ENCODE data around the gene EXOSC5. TPM values are rescaled to one million over a fixed set of nuclear protein-coding genes. Genes with fewer than 3 reads are reported as not detected.

EXOSC5 gene
- total and polyA plus RNA-seq, 9 of the 15 experiments (the other 6 are each of a cell fraction or from before 2014, with no cell fraction given), result 10.9 to 75.5 (median 37.8) TPM

GRCh38 chr19:41437944-41438574 is 40.9 kb upstream of the EXOSC5 start:
- TF ChIP-seq NCOA1 (IDR thresholded peaks at IDR 0.05; ENCODE audit: low read depth) (no peak), TAF1 (IDR thresholded peaks at IDR 0.05; ENCODE audit: control insufficient read depth, extremely low read depth, insufficient read depth, low read length, severe bottlenecking) (no peak), HDAC1 (IDR thresholded peaks at IDR 0.05) (no peak), ZNF76 (CRISPR knock-in tag; IDR thresholded peaks at IDR 0.05; ENCODE audit: borderline replicate concordance) (no peak), TCF15 (CRISPR knock-in tag; IDR thresholded peaks at IDR 0.05) (no peak), ZNF146 (CRISPR knock-in tag; IDR thresholded peaks at IDR 0.05; ENCODE audit: unreplicated experiment) (no peak), CHCHD3 (CRISPR knock-in tag; IDR thresholded peaks at IDR 0.05) (no peak), ZNF224 (CRISPR knock-in tag; IDR thresholded peaks at IDR 0.05) (no peak), MECOM (CRISPR knock-in tag; IDR thresholded peaks at IDR 0.05) (no peak)
- H3K36me3 ChIP-seq (ENCODE audit: control insufficient read depth, insufficient read depth, low read length), result peaks cover 20% of the 10 kb centered on the region; the same call in 2 of the 3 replicates
- ChIA-PET POLR2A (interaction anchor here (0.6 to 3.0 kb wide), 3 partner anchors 10 to 173 kb away, joined by 3 to 15 read pairs (median 8); partner anchors contain the start of gene B3GNT8), CTCF (ENCODE audit: low intra/inter-chr PET ratio) (interaction anchor here (0.6 kb wide), 1 partner anchor 125 kb away, joined by 5 read pairs; no protein-coding TSS in a partner anchor)
- 86% methylated on average over 7 of the region's 7 CpGs for WGBS (ENCODE audit: insufficient coverage, low coverage, missing lambda C conversion rate)
- no peak overlapping the region for H2AFZ ChIP-seq (ENCODE audit: low read depth, low read length)
- peaks cover 6 to 21% of the 10 kb centered on the region in 2 experiments; a peak in 4 of 5 replicates for H3K4me1 ChIP-seq (replicated peaks in 1 of 2; ENCODE audit: control insufficient read depth in 2 of 2, insufficient read depth in 2 of 2, low read length in 2 of 2)
- no peaks in the 10 kb centered on the region for H3K27me3 ChIP-seq (ENCODE audit: control insufficient read depth in 2 of 2, insufficient read depth in 2 of 2, low read length in 2 of 2)
- H3K79me2 ChIP-seq (ENCODE audit: control insufficient read depth, insufficient read depth, low read length), result peaks cover 10% of the 10 kb centered on the region
- no peaks in the 10 kb centered on the region for H3K9me1 ChIP-seq (ENCODE audit: control insufficient read depth, insufficient read depth, low read length)
- intact Hi-C loops (cut with micrococcal nuclease) (loop anchor here (2.0 to 10.0 kb wide), 3 partner anchors 73 to 173 kb away; partner anchors contain the start of genes B9D2 and HNRNPUL1), in situ Hi-C loops (cut with MboI) (no loop called here)
- H3K9ac ChIP-seq (ENCODE audit: insufficient read depth in 1 of 2, low read depth in 2 of 2, low read length in 2 of 2), result no peak overlapping the region; a peak in 1 of 4 replicates
- H3K9me3 ChIP-seq (replicated peaks; ENCODE audit: control insufficient read depth, insufficient read depth, low read depth, low read length), result no peaks in the 10 kb centered on the region
- H4K20me1 ChIP-seq (replicated peaks; ENCODE audit: control insufficient read depth, insufficient read depth, low read length), result no peaks in the 10 kb centered on the region
- DNase-seq (ENCODE audit: extremely low read depth in 1 of 4, low spot score in 3 of 4), result no peak
- no peak for FAIRE-seq
- no TSS peak for BruUV-seq (replicated peaks)
- ATAC-seq, result no peak
- no peak overlapping the region for H3K4me2 ChIP-seq (ENCODE audit: insufficient read depth, low read length)
- no peak overlapping the region for H3K27ac ChIP-seq (ENCODE audit: extremely low read depth, low read depth, low read length)
- no peak overlapping the region for H3K4me3 ChIP-seq
